ENCODE measurements around the gene GLTPD2.

GLTPD2 gene

DNA sequence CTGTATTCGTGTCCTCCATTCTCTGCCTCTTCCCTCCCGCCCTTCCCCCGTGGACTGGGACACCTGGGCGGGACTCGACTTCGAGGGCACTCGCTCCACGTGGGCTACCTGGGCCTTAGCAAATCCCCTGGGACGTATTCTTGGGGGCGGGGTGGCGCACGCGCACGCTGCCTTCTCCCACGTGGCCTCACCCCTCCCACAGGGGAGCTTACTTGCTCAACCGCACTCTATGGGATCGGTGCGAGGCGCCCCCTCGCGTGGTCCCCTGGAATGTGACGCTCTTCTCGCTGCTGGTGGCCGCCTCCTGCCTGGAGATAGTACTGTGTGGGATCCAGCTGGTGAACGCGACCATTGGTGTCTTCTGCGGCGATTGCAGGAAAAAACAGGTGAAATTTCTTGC is 6.1 kb upstream of the GLTPD2 start:
- Histone ChIP-seq H3K9me2 (replicated peaks; ENCODE audit: insufficient read depth, low read length) (no peaks in the 10 kb centered on the region), H3F3A (ENCODE audit: insufficient read depth) (no peaks in the 10 kb centered on the region), H3K36me3 (ENCODE audit: low read length) (no peaks in the 10 kb centered on the region), H3K79me2 (ENCODE audit: insufficient read depth, low read length) (no peaks in the 10 kb centered on the region), H3K9me3 (ENCODE audit: insufficient read depth, low read length) (no peaks in the 10 kb centered on the region), H2AFZ (ENCODE audit: low read depth, low read length, severe bottlenecking) (no peak overlapping the region), H4K20me1 (ENCODE audit: low read depth, low read length) (no peaks in the 10 kb centered on the region), H3K27me3 (ENCODE audit: low read length) (no peaks in the 10 kb centered on the region), H3K27ac (ENCODE audit: low read depth, low read length) (no peak overlapping the region), H3K4me3 (ENCODE audit: insufficient read depth, low read length, poor library complexity, severe bottlenecking) (no peak overlapping the region), H3K4me2 (ENCODE audit: low read depth, low read length, poor library complexity, severe bottlenecking) (no peak overlapping the region), H3K9ac (ENCODE audit: low read length) (no peak overlapping the region)
- TF ChIP-seq, protein P1, sequence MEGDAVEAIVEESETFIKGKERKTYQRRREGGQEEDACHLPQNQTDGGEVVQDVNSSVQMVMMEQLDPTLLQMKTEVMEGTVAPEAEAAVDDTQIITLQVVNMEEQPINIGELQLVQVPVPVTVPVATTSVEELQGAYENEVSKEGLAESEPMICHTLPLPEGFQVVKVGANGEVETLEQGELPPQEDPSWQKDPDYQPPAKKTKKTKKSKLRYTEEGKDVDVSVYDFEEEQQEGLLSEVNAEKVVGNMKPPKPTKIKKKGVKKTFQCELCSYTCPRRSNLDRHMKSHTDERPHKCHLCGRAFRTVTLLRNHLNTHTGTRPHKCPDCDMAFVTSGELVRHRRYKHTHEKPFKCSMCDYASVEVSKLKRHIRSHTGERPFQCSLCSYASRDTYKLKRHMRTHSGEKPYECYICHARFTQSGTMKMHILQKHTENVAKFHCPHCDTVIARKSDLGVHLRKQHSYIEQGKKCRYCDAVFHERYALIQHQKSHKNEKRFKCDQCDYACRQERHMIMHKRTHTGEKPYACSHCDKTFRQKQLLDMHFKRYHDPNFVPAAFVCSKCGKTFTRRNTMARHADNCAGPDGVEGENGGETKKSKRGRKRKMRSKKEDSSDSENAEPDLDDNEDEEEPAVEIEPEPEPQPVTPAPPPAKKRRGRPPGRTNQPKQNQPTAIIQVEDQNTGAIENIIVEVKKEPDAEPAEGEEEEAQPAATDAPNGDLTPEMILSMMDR (IDR thresholded peaks at IDR 0.05; ENCODE audit: insufficient read depth, low read length, poor library complexity, severe bottlenecking), result no peak
- TF ChIP-seq EZH2phosphoT487 (conservative IDR thresholded peaks at IDR 0.05; ENCODE audit: low read length), result no peak

DNA sequence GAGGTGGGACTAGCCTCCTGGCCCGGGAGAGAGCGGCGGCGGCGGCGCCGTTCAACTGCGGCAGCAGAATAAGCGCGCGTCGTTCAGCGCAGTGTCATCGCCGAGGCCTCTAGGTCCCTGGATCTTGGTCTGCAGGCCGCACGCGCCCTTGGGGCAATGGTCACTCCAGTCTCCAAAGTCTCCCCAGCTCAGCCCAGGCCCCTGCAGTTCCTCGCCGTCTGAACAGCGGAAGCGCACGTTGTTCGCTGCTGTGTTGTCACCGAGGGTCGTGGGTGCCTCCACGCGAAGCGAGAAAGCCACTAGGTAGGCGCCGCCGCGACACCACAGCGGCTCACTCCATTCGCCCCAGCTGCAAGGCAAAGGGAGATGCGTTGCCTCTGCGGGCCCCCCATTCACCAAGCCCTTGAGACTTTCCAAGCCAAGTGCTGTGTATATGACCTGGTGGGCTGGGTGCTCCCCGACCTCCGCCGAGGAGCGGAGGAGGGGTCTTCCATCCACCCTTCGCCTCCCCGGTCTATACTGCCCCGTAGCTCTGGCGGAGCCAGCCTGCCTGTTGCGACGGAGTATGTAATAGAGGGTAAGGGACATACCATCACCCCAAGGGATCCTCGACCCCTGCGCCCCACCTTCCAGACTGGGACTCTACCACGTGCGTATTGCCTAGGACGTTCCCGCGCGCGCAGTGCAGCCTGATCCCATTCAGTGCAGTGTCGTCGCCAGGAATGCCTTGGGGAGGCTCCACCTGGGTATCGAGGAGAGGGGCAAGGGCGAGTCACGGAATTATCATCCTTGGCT is 3.3 kb upstream of the GLTPD2 start:
- Histone ChIP-seq H3K9me2 (replicated peaks; ENCODE audit: insufficient read depth, low read length) (no peaks in the 10 kb centered on the region), H3K27ac (ENCODE audit: low read depth, low read length) (no peak overlapping the region), H3K9me3 (ENCODE audit: insufficient read depth, low read length) (no peaks in the 10 kb centered on the region), H3K4me3 (ENCODE audit: insufficient read depth, low read length, poor library complexity, severe bottlenecking) (no peak overlapping the region), H3K79me2 (ENCODE audit: insufficient read depth, low read length) (no peaks in the 10 kb centered on the region), H3K36me3 (ENCODE audit: low read length) (no peaks in the 10 kb centered on the region), H3F3A (ENCODE audit: insufficient read depth) (0 out of 2 replicates have a peak, but pooled peaks cover 4% of the 10 kb centered on the region), H3K4me2 (ENCODE audit: low read depth, low read length, poor library complexity, severe bottlenecking) (no peak overlapping the region), H2AFZ (ENCODE audit: low read depth, low read length, severe bottlenecking) (no peak overlapping the region), H4K20me1 (ENCODE audit: low read depth, low read length) (no peaks in the 10 kb centered on the region), H3K27me3 (ENCODE audit: low read length) (no peaks in the 10 kb centered on the region), H3K9ac (ENCODE audit: low read length) (no peak overlapping the region)
- no peak for TF ChIP-seq EZH2phosphoT487 (conservative IDR thresholded peaks at IDR 0.05; ENCODE audit: low read length)
- TF ChIP-seq, protein P1 (IDR thresholded peaks at IDR 0.05; ENCODE audit: insufficient read depth, low read length, poor library complexity, severe bottlenecking), result no peak

DNA sequence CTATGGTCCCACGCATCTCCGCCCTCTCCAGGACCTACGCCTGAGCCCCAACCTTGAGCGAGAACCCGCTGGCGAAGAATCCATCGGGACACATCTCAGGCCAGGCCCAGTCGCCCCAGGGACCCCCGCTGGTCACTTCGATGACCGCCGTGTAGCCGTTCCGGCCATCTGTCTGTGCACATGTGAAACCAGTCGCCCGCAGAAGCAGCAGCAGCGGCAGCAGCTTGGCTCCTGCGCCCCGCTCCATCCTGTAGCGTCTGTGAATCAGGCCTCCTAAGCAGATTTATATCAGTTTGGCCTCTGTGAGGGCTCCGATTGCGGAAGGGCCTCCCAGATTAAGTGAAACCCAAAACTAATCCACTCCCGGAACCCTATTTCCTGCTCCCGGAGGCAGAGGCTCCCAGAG is 2.7 kb upstream of the GLTPD2 start, which contains the start of gene VMO1:
Gene VMO1 (minus strand): TSS at position 259 of the 406 bp plus-strand sequence. CDS start 12 bp downstream, at position 247.
- no peaks in the 10 kb centered on the region for H3K79me2 ChIP-seq (ENCODE audit: insufficient read depth, low read length)
- no peaks in the 10 kb centered on the region for H3K36me3 ChIP-seq (ENCODE audit: low read length)
- TF ChIP-seq EZH2phosphoT487 (conservative IDR thresholded peaks at IDR 0.05; ENCODE audit: low read length), result no peak
- TF ChIP-seq, protein P1 (IDR thresholded peaks at IDR 0.05; ENCODE audit: insufficient read depth, low read length, poor library complexity, severe bottlenecking), result no peak
- no peaks in the 10 kb centered on the region for H3K27me3 ChIP-seq (ENCODE audit: low read length)
- H3K9me2 ChIP-seq (replicated peaks; ENCODE audit: insufficient read depth, low read length), result no peaks in the 10 kb centered on the region
- H4K20me1 ChIP-seq (ENCODE audit: low read depth, low read length), result no peaks in the 10 kb centered on the region
- H3K27ac ChIP-seq (ENCODE audit: low read depth, low read length), result no peak within 1 kb of the TSS
- H3F3A ChIP-seq (ENCODE audit: insufficient read depth), result 0 out of 2 replicates have a peak, but pooled peaks cover 4% of the 10 kb centered on the region
- H3K9me3 ChIP-seq (ENCODE audit: insufficient read depth, low read length), result no peaks in the 10 kb centered on the region
- no peak within 1 kb of the TSS for H3K4me2 ChIP-seq (ENCODE audit: low read depth, low read length, poor library complexity, severe bottlenecking)
- H3K9ac ChIP-seq (ENCODE audit: low read length), result no peak within 1 kb of the TSS
- no peak within 1 kb of the TSS for H3K4me3 ChIP-seq (ENCODE audit: insufficient read depth, low read length, poor library complexity, severe bottlenecking)
- no peak within 1 kb of the TSS for H2AFZ ChIP-seq (ENCODE audit: low read depth, low read length, severe bottlenecking)
